A549 (cell line): Measurements from ENCODE around the gene VCL.

Source experiments
- CBX2 ChIP-seq: fragments of 200-600 bp; sonication (generic); IDR thresholded peaks from 2 replicates; pipeline ENCODE4 v1.6.1; 2016; ENCODE audit warnings: low read depth, mild to moderate bottlenecking, borderline replicate concordance
- CHD2 ChIP-seq: fragments of 150-350 bp; IDR thresholded peaks from 2 replicates; pipeline ENCODE4 v1.6.1; 2014; ENCODE audit warnings: low read length; ENCODE audit not compliant: partially characterized antibody
- GATA3 ChIP-seq: IDR thresholded peaks from 2 replicates; pipeline ENCODE4 v1.6.1; 2012; ENCODE audit warnings: borderline replicate concordance
- KDM1A ChIP-seq: fragments of 200-600 bp; sonication (generic); IDR thresholded peaks from 2 replicates; pipeline ENCODE4 v1.6.1; 2016; ENCODE audit warnings: low read depth, mild to moderate bottlenecking
- NFE2L2 ChIP-seq: fragments of 150-350 bp; conservative IDR thresholded peaks from 2 replicates; pipeline ENCODE4 v1.6.1; 2014; ENCODE audit warnings: low read length
- POLR2A ChIP-seq: IDR thresholded peaks from 2 replicates; pipeline ENCODE4 v1.6.1; 2012; ENCODE audit warnings: mild to moderate bottlenecking, low read length
- ZSCAN20 ChIP-seq: fragments of 250-450 bp; sonication (Bioruptor Pico); IDR thresholded peaks from 2 replicates; pipeline ENCODE4 v1.8.0; 2022; ENCODE audit warnings: mild to moderate bottlenecking, moderate library complexity
- TF ChIP-seq, protein P1 (sequence below): fragments of >200 bp; sonication (Bioruptor Twin); formaldehyde crosslinking; IDR thresholded peaks from 3 replicates; pipeline ENCODE4 v1.5.1; 2016
- TF ChIP-seq, protein P2 (sequence below): fragments of >200 bp; sonication (Bioruptor Twin); formaldehyde crosslinking; IDR thresholded peaks from 3 replicates; pipeline ENCODE4 v1.6.1; 2016
- TF ChIP-seq, protein P3 (sequence below): fragments of 450-650 bp; IDR thresholded peaks from 2 replicates; pipeline ENCODE4 v1.6.1; 2014; ENCODE audit warnings: antibody characterized with exemption

DNA sequence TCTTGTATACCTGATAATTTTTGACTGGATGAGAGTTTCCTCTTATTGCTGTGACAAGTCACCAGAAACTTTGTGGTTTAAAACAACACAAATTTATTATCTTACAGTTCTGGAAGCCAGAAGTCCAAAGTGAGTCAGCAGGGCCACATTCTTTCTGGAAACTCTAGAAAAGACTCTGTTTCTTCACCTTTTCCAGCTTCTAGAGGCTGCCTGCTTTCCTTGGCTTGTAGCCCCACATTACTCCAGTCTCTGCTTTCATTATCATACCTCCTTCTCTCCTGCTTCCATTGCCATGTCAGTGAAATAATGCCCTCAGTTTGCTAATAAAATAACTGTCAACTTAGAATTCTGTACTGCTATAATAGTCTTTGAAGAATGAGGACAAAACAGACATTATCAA, 65.3 kb downstream of the VCL start:
- TF ChIP-seq, protein P1, sequence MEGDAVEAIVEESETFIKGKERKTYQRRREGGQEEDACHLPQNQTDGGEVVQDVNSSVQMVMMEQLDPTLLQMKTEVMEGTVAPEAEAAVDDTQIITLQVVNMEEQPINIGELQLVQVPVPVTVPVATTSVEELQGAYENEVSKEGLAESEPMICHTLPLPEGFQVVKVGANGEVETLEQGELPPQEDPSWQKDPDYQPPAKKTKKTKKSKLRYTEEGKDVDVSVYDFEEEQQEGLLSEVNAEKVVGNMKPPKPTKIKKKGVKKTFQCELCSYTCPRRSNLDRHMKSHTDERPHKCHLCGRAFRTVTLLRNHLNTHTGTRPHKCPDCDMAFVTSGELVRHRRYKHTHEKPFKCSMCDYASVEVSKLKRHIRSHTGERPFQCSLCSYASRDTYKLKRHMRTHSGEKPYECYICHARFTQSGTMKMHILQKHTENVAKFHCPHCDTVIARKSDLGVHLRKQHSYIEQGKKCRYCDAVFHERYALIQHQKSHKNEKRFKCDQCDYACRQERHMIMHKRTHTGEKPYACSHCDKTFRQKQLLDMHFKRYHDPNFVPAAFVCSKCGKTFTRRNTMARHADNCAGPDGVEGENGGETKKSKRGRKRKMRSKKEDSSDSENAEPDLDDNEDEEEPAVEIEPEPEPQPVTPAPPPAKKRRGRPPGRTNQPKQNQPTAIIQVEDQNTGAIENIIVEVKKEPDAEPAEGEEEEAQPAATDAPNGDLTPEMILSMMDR = no peak
- TF ChIP-seq ZSCAN20 (CRISPR knock-in tag) = no peak
- TF ChIP-seq CHD2 = no peak
- TF ChIP-seq, protein P2, sequence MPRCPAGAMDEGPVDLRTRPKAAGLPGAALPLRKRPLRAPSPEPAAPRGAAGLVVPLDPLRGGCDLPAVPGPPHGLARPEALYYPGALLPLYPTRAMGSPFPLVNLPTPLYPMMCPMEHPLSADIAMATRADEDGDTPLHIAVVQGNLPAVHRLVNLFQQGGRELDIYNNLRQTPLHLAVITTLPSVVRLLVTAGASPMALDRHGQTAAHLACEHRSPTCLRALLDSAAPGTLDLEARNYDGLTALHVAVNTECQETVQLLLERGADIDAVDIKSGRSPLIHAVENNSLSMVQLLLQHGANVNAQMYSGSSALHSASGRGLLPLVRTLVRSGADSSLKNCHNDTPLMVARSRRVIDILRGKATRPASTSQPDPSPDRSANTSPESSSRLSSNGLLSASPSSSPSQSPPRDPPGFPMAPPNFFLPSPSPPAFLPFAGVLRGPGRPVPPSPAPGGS = no peak
- no peak for TF ChIP-seq KDM1A
- TF ChIP-seq GATA3 = no peak
- no peak for TF ChIP-seq NFE2L2
- TF ChIP-seq CBX2 = no peak
- TF ChIP-seq POLR2A = no peak
- TF ChIP-seq, protein P3, sequence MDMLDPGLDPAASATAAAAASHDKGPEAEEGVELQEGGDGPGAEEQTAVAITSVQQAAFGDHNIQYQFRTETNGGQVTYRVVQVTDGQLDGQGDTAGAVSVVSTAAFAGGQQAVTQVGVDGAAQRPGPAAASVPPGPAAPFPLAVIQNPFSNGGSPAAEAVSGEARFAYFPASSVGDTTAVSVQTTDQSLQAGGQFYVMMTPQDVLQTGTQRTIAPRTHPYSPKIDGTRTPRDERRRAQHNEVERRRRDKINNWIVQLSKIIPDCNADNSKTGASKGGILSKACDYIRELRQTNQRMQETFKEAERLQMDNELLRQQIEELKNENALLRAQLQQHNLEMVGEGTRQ = no peak
